Esophagus muscularis mucosa (tissue), 4 donors: ENCODE measurements around the gene PPFIBP1.

Experiments
- EP300 ChIP-seq: sonication (generic); formaldehyde crosslinking; IDR thresholded peaks from one replicate; pipeline ENCODE4 v1.6.1; 2017; ENCODE audit warnings: antibody characterized with exemption
- POLR2A ChIP-seq: fragments of 450-650 bp; IDR thresholded peaks from one replicate; pipeline ENCODE4 v1.6.1; 2017; ENCODE audit warnings: antibody characterized with exemption, moderate library complexity, mild to moderate bottlenecking, low read depth
- TF ChIP-seq, protein P1 (sequence below), 3 experiments: fragments of 200-600 bp in 2 of 3; fragments of 450-650 bp in 1 of 3; sonication (generic) in 2 of 3; IDR thresholded peaks; one replicate each; pipeline ENCODE4 v1.5.1; 2017 to 2019; ENCODE audit warnings: antibody characterized with exemption in 3 of 3, mild to moderate bottlenecking in 2 of 3, moderate library complexity in 1 of 3

DNA sequence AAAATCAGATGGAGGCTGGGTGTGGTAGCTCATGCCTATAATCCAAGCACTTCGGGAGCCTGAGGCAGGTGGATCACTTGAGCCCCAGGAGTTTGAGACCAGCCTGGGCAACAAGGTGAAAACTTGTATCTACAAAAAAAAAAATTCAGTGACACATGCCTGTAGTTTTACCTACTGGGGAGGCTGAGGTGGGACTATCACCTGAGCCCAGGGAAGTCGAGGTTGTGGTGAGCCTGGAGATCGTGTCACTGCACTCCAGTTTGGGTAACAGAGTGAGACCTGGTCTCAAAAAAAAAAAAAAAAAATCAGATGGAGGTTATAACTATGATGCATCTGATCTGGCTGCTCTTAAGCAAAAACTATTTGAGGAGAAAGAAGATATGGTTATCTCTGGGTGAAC lies 26.6 kb upstream of the PPFIBP1 start:
- TF ChIP-seq, protein P1, sequence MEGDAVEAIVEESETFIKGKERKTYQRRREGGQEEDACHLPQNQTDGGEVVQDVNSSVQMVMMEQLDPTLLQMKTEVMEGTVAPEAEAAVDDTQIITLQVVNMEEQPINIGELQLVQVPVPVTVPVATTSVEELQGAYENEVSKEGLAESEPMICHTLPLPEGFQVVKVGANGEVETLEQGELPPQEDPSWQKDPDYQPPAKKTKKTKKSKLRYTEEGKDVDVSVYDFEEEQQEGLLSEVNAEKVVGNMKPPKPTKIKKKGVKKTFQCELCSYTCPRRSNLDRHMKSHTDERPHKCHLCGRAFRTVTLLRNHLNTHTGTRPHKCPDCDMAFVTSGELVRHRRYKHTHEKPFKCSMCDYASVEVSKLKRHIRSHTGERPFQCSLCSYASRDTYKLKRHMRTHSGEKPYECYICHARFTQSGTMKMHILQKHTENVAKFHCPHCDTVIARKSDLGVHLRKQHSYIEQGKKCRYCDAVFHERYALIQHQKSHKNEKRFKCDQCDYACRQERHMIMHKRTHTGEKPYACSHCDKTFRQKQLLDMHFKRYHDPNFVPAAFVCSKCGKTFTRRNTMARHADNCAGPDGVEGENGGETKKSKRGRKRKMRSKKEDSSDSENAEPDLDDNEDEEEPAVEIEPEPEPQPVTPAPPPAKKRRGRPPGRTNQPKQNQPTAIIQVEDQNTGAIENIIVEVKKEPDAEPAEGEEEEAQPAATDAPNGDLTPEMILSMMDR (IDR thresholded peaks at IDR 0.05), result no peak
- TF ChIP-seq POLR2A (no peak), EP300 (no peak)
